ENCODE results near the gene R3HCC1L.
"Not testable (repeated sequence)": the region's sequence is repeated elsewhere in the genome, so short reads cannot be mapped to it uniquely, and the experiment has no call there.

The R3HCC1L gene

GRCh38 chr10:98133075-98133752 lies 1.2 kb upstream of the R3HCC1L start:
- not testable (repeated sequence) for DNase-seq

DNA sequence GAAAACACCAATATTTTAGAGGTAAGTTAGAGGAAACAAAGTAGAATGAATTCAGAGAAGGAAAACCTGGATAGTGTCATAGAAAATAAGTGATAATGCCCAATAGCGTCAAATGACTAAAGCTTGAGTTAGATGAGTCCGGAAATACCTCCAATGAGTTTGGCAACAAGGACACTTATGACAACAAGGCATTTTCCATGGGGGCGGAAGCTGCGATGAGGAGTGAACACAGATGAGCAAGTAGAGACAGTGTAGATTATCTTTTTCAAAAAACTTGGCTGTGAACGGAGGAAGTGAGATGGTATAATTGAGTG lies 383 bp upstream of the R3HCC1L start:
- DNase-seq: no peak

DNA sequence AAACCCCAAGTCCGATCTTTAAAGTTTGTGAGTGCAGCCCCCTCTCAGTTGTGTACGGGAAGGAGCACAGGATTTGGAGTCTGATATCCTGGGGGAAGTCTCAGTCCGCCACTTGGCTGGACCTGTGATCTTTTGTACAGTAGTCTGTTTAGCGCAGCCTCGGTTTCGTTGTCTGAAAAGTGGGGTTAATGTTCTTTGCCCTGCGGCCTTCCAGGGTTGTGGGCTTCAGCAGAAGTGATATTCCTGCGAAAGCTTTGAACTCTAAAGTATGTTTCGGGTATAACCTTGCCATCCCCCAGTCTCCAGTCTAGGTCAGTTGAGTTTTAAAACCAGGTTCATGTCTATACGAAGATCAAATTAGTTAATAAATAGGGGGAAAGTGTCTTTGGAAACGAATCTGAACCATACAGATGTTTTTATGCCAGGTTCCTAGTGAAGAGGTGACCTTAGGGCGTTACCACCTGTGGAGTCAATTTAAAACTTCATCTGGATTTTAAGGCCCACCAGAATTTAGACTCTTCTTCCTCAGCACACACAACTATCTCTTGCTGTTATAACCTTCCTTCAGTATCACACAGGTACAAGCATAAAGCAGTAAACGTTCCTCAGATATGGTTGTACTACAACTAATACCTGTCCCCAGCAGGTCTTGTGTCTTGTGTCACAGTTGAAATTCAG lies 904 bp downstream of the R3HCC1L start:
- no peak for DNase-seq

GRCh38 chr10:98136775-98137174 lies 2.3 kb downstream of the R3HCC1L start:
- DNase-seq: not testable (repeated sequence)

DNA sequence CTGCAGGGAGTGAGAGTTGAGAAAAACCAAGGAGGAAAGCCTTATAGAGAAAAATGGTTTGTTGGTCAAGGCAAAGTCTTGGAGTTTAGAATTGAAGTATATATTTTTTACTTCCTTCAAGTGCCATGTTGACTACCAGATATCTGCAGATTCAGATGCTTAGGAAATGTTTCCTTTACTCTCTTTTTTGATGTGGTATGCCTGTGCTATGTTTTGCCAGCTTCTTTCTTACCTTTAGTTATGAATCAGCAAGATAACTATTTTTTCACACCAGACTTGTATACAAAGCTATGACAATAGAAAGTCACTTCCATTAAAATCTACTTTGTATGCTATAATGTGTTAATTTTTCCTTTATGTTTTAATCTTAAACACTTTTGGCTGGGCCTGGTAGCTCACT lies 3.6 kb downstream of the R3HCC1L start:
- DNase-seq: no peak

GRCh38 chr10:98139431-98139830 lies 5.0 kb downstream of the R3HCC1L start:
- no peak for DNase-seq

GRCh38 chr10:98141484-98142073 lies 7.1 kb downstream of the R3HCC1L start:
- no peak for DNase-seq

GRCh38 chr10:98144985-98145384 lies 10.5 kb downstream of the R3HCC1L start:
- no peak for DNase-seq

- no peak for DNase-seq
Measured at GRCh38 chr10:98149858-98150257, 15.4 kb downstream of the R3HCC1L start.

GRCh38 chr10:98150544-98150943 lies 16.1 kb downstream of the R3HCC1L start:
- no peak for DNase-seq

DNA sequence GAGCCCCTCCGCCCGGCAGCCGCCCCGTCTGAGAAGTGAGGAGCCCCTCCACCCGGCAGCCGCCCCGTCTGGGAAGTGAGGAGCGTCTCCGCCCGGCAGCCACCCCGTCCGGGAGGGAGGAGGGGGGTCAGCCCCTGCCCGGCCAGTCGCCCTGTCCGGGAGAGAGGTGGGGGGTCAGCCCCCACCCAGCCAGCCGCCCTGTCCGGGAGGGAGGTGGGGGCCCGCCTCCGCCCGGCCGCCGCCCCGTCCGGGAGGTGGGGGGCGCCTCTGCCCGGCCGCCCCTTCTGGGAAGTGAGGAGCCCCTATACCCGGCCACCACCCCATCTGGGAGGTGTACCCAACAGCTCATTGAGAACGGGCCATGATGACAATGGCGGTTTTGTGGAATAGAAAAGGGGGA lies 18.3 kb downstream of the R3HCC1L start:
- not testable (repeated sequence) for DNase-seq

- not testable (repeated sequence) for DNase-seq
Measured at GRCh38 chr10:98153213-98153958, 18.9 kb downstream of the R3HCC1L start.

GRCh38 chr10:98154076-98154475 lies 19.6 kb downstream of the R3HCC1L start:
- DNase-seq: no peak

DNA sequence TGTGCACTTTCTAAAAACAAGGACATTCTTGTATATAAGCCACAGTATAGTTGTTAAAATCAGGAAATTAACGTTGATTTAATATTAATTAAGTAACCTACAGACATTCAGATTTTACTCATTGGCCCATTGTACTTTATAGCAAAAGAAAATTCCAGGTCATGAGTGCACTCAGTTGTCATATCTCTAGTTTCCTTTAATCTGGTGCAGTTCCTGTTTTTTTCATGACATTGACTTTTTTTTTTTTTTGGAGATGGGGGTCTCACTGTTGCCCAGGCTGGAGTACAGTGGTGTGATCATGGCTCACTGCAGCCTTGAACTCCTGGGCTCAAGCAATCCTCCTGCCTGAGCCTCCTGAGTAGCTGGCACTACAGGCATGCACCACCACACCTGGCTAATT lies 24.1 kb downstream of the R3HCC1L start:
- no peak for DNase-seq

- DNase-seq: no peak
Measured at GRCh38 chr10:98163941-98164340, 29.5 kb downstream of the R3HCC1L start.

- no peak for DNase-seq
Measured at GRCh38 chr10:98167191-98167590, 32.7 kb downstream of the R3HCC1L start.

DNA sequence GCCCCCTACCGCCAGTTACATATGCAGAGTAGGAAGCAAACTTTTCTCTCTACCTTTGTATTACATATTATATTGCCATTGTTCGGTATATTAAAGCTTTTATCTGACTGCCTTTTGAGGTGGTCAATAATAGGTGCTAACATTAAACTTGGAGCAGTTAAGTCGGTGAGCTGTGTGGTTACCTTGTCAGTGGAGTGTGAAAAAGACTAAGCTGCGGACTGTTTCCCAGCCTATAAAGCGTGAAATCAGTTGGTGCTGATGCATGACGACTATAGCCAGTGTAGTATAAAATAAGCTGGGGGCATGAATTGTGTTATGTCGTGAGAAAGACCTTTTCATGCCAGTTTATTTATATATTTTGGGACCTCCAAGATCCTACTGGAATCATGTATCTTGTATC lies 33.7 kb downstream of the R3HCC1L start:
- DNase-seq: no peak

- no peak for DNase-seq
Measured at GRCh38 chr10:98168766-98169165, 34.3 kb downstream of the R3HCC1L start.

DNA sequence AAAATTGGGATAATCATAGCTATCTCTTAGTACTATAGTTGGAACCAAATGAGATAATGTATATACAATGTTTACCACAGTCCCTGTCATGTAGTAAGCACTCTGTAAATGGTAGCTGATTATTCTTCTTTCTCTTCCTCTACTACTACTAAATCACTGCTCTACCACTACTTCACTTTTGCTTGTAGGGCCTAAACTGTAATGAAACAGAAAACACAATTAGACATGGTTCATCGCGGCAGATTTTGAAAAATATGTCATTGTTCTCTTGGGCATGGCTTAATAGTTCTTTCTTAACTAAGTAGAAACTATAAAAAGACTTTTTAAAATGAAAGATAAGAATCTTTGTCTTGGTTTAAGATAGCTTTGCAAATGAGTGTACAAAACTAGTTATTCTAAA lies 34.9 kb downstream of the R3HCC1L start:
- no peak for DNase-seq

DNA sequence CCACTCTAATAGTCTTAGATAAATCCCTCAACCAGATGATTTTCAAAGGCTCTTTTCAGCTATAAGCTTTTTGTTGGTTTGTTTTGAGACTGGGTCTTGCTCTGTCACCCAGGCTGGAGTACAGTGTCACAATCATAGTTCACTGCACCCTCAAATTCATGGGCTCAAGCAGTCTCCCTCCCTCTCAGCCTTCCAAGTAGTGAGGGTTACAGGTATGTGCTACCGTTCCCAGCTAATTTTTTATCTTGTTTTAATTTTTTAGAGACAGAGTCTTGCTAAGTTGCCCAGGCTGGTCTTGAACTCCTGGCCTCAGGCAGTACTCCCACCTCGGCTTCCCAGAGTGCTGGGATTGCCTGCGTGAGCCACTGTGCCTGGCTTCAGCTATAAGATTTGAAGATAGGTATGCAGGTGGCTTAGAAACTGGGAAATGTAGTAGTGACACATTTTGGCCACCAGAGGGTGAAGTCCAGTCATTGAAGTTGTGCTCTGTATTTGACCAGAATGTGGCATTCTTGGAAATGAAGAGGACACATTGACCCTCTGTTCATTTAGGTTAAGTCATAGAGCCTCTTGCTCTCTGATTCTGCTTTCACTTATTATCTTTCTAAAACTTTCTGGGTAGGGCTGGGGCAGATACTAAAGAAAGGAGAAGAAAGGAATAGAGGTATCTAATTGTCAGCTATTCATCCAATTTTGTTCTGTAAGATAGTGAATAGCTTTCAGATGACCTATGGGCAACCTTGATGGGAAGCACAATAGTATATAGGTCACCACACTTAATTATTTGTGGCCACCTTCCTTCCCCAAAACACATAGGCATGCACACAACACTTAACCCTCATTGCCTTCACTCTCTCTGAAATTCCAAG lies 36.0 kb downstream of the R3HCC1L start:
- peak; percentile 1 for DNase-seq

DNA sequence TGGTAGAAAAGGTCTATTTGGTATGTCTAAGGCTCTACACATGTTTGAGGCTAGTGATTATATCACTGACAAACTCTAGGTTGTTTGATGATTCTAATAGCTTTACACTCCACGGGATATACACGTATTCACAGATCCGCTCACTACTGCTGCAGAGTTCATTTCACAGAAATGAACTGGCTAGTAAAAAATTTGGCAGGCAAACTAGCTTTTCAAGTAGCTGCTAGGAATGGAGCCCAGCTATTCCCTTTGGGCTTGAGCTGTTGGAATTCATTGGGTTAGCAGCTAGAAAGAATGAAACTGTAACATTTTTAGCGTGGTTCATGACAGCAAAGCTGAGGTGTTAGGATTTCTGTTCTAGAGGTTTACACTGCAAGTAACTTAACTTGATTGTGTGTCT lies 37.6 kb downstream of the R3HCC1L start:
- DNase-seq: no peak

DNA sequence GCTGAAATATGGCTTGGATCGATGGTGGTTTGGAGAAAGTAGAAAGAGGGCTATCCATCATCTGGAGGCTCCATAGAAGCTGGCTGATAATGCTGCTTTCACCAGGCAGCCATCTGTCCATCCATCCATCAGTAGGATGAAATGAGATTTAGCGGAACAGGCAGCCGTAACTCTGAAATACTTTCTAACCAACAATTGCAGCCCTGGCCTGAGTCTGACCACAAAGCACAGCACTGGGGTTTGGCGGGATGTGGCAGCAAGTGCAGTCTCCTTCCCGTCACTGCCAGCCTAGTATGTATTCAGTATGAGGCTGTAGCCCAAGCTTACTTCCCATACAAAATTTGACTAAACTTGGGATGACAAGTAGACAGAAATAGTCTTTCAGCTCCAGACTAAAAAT lies 38.0 kb downstream of the R3HCC1L start:
- no peak for DNase-seq

DNA sequence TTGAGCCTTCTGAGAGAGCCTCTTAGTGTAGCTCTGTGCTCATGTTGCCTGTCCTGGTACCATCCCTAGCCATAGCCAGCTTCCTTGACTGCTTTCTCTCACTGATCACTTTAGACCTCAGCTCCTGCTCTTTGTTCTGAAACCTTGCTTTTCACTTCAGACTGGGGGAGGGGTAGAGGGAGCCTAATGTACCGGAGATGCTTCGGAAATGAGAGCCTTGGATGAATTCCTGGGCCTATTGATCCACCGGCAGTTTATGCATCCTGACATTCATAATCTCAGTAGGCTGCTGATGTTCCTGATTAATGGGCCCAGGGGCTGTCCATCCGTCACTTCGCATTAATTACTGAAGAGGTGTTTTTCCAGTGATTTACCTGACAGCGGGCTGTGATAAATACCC lies 38.8 kb downstream of the R3HCC1L start:
- DNase-seq: no peak
